OCI-LY3 (cell line): Measurements from ENCODE around the gene HSD11B1L.
"Not testable (repeated sequence)": the region's sequence is repeated elsewhere in the genome, so short reads cannot be mapped to it uniquely, and the experiment has no call there.

Experiments used
- H2AFZ ChIP-seq: fragments of 200-600, 300-600 bp; shearing (Covaris generic); 2 replicates; pipeline ENCODE4 v1.6.0; 2014; ENCODE audit warnings: antibody characterized with exemption, low read depth, low read length
- H3K27ac ChIP-seq: fragments of 200-600, 300-600 bp; sonication (generic); 2 replicates; pipeline ENCODE4 v1.5.1; 2014; ENCODE audit warnings: mild to moderate bottlenecking, low read length, moderate library complexity, mixed read lengths
- H3K27me3 ChIP-seq: fragments of 200-600, 300-600 bp; sonication (generic); 2 replicates; pipeline ENCODE4 v1.6.1; 2014; ENCODE audit warnings: low read depth, low read length, mixed read lengths
- H3K36me3 ChIP-seq: fragments of 200-600, 300-600 bp; sonication (generic); replicated peaks from 2 replicates; pipeline ENCODE3; 2014; ENCODE audit warnings: low read depth, low read length, mixed read lengths
- H3K4me1 ChIP-seq: fragments of 300-600, 200-600 bp; sonication (generic); 2 replicates; pipeline ENCODE4 v1.6.1; 2014; ENCODE audit warnings: low read length, mixed read lengths
- H3K4me2 ChIP-seq: fragments of 200-600, 300-600 bp; sonication (generic); 2 replicates; pipeline ENCODE4 v1.6.1; 2014; ENCODE audit warnings: low read length, mixed read lengths
- H3K4me3 ChIP-seq: fragments of 300-600, 200-600 bp; sonication (generic); 2 replicates; pipeline ENCODE4 v1.5.1; 2014; ENCODE audit warnings: antibody characterized with exemption, mild to moderate bottlenecking, low read length, moderate library complexity
- H3K79me2 ChIP-seq: fragments of 300-600, 200-600 bp; shearing (Covaris generic); 2 replicates; pipeline ENCODE4 v1.6.1; 2014; ENCODE audit warnings: mild to moderate bottlenecking, low read length, mixed read lengths
- H3K9ac ChIP-seq: fragments of 300-600, 200-600 bp; shearing (Covaris generic); 2 replicates; pipeline ENCODE4 v1.6.0; 2014; ENCODE audit warnings: mild to moderate bottlenecking, low read length, moderate library complexity
- H3K9me3 ChIP-seq: fragments of 200-600, 300-600 bp; shearing (Covaris generic); 2 replicates; pipeline ENCODE4 v1.6.1; 2014; ENCODE audit warnings: low read length, mixed read lengths; ENCODE audit not compliant: insufficient read depth
- H4K20me1 ChIP-seq: fragments of 200-600, 300-600 bp; sonication (generic); 2 replicates; pipeline ENCODE4 v1.6.1; 2016; ENCODE audit warnings: low read length, mixed read lengths; ENCODE audit not compliant: insufficient read depth
- CTCF ChIP-seq: fragments of 200-600, 300-600 bp; sonication (generic); IDR thresholded peaks from 2 replicates; pipeline ENCODE4 v1.5.1; 2014; ENCODE audit warnings: antibody characterized with exemption, low read length, low read depth
- EZH2phosphoT487 ChIP-seq: fragments of 200-600 bp; shearing (Covaris generic); IDR thresholded peaks from 2 replicates; pipeline ENCODE4 v1.6.1; 2018; ENCODE audit warnings: antibody characterized with exemption, mixed run types, low read depth

The HSD11B1L gene

GRCh38 chr19:5719274-5719960 is 38.6 kb downstream of the HSD11B1L start:
- TF ChIP-seq CTCF (no peak), EZH2phosphoT487 (no peak)
- Histone ChIP-seq H3K9me3 (no peaks in the 10 kb centered on the region), H4K20me1 (peaks cover 34% of the 10 kb centered on the region), H3K36me3 (peaks cover 31% of the 10 kb centered on the region), H3K9ac (peak overlapping the region; percentile 92), H3K27me3 (no peaks in the 10 kb centered on the region), H3K4me1 (peaks cover 12% of the 10 kb centered on the region), H3K27ac (peak overlapping the region; percentile 93), H3K79me2 (peaks cover 54% of the 10 kb centered on the region), H3K4me3 (peak overlapping the region; percentile 93), H3K4me2 (peak overlapping the region; percentile 78), H2AFZ (peak overlapping the region; percentile 9; the same call in 1 of the 2 replicates)

- Histone ChIP-seq H3K9ac (peak within 1 kb of the TSS; percentile 92), H3K4me1 (peaks cover 12% of the 10 kb centered on the region), H3K4me2 (peak within 1 kb of the TSS; percentile 78), H3K27ac (peak within 1 kb of the TSS; percentile 93), H2AFZ (peak within 1 kb of the TSS; percentile 97), H4K20me1 (peaks cover 29% of the 10 kb centered on the region), H3K27me3 (no peaks in the 10 kb centered on the region), H3K79me2 (peaks cover 47% of the 10 kb centered on the region), H3K36me3 (peaks cover 27% of the 10 kb centered on the region), H3K9me3 (no peaks in the 10 kb centered on the region), H3K4me3 (peak within 1 kb of the TSS; percentile 93)
- TF ChIP-seq CTCF (peak; percentile 86), EZH2phosphoT487 (no peak)
Observed at GRCh38 chr19:5719961-5720790, 39.3 kb downstream of the HSD11B1L start, which contains the start of the genes CATSPERD and LONP1. TSS of gene CATSPERD (plus strand) at chr19:5720637. CDS start at chr19:5720738, 101 bp downstream. TSS of gene LONP1 (minus strand) at chr19:5720146. CDS start at chr19:5720132, 14 bp downstream.

GRCh38 chr19:5727453-5728050 is 46.7 kb downstream of the HSD11B1L start:
- Histone ChIP-seq H3K36me3 (no peaks in the 10 kb centered on the region), H3K9ac (no peak overlapping the region), H2AFZ (no peak overlapping the region), H4K20me1 (no peaks in the 10 kb centered on the region), H3K27me3 (no peaks in the 10 kb centered on the region), H3K9me3 (no peaks in the 10 kb centered on the region), H3K4me1 (no peaks in the 10 kb centered on the region), H3K79me2 (no peaks in the 10 kb centered on the region), H3K27ac (no peak overlapping the region), H3K4me2 (no peak overlapping the region), H3K4me3 (no peak overlapping the region)
- TF ChIP-seq CTCF (no peak), EZH2phosphoT487 (no peak)

- not testable (repeated sequence) for H3K9ac ChIP-seq, H3K4me3 ChIP-seq, H3K36me3 ChIP-seq, H3K79me2 ChIP-seq, H3K4me1 ChIP-seq, H3K27me3 ChIP-seq, H3K27ac ChIP-seq, H3K9me3 ChIP-seq, H2AFZ ChIP-seq, H4K20me1 ChIP-seq, H3K4me2 ChIP-seq
Observed at GRCh38 chr19:5733172-5733571, 52.3 kb downstream of the HSD11B1L start.
